Measurements from ENCODE around the gene DDC.

Gene DDC

GRCh38 chr7:50472427-50472826 is 92.8 kb downstream of the DDC start:
- Histone ChIP-seq H3K4me2 (ENCODE audit: low read length) (no peak overlapping the region), H3K4me3 (ENCODE audit: low read depth, low read length) (no peak overlapping the region), H3K9ac (no peak overlapping the region), H3K9me3 (ENCODE audit: control insufficient read depth, low read length) (no peaks in the 10 kb centered on the region), H3K36me3 (ENCODE audit: control insufficient read depth, insufficient read depth, low read length) (no peaks in the 10 kb centered on the region), H3K27me3 (ENCODE audit: control insufficient read depth, insufficient read depth, low read length) (no peaks in the 10 kb centered on the region), H3K4me1 (peaks cover 33% of the 10 kb centered on the region), H3K27ac (no peak overlapping the region), H3K79me2 (no peaks in the 10 kb centered on the region), H2AFZ (no peak overlapping the region)
- no peak for TF ChIP-seq CTCF (IDR thresholded peaks at IDR 0.05)

GRCh38 chr7:50471970-50472369 is 93.2 kb downstream of the DDC start:
- H3K9ac ChIP-seq = no peak overlapping the region
- no peak overlapping the region for H3K27ac ChIP-seq
- H3K27me3 ChIP-seq (ENCODE audit: control insufficient read depth, insufficient read depth, low read length) = no peaks in the 10 kb centered on the region
- H2AFZ ChIP-seq = no peak overlapping the region
- H3K4me1 ChIP-seq = peaks cover 33% of the 10 kb centered on the region
- H3K36me3 ChIP-seq (ENCODE audit: control insufficient read depth, insufficient read depth, low read length) = no peaks in the 10 kb centered on the region
- H3K9me3 ChIP-seq (ENCODE audit: control insufficient read depth, low read length) = no peaks in the 10 kb centered on the region
- no peaks in the 10 kb centered on the region for H3K79me2 ChIP-seq
- no peak for TF ChIP-seq CTCF (IDR thresholded peaks at IDR 0.05)
- H3K4me2 ChIP-seq (ENCODE audit: low read length) = no peak overlapping the region
- no peak overlapping the region for H3K4me3 ChIP-seq (ENCODE audit: low read depth, low read length)

GRCh38 chr7:50470250-50471163 is 94.7 kb downstream of the DDC start:
- Histone ChIP-seq H2AFZ (no peak overlapping the region), H3K36me3 (ENCODE audit: control insufficient read depth, insufficient read depth, low read length) (no peaks in the 10 kb centered on the region), H3K9ac (no peak overlapping the region), H3K9me3 (ENCODE audit: control insufficient read depth, low read length) (no peaks in the 10 kb centered on the region), H3K79me2 (no peaks in the 10 kb centered on the region), H3K4me2 (ENCODE audit: low read length) (no peak overlapping the region), H3K27me3 (ENCODE audit: control insufficient read depth, insufficient read depth, low read length) (no peaks in the 10 kb centered on the region), H3K4me3 (ENCODE audit: low read depth, low read length) (no peak overlapping the region), H3K27ac (no peak overlapping the region), H3K4me1 (peaks cover 24% of the 10 kb centered on the region)
- TF ChIP-seq CTCF (IDR thresholded peaks at IDR 0.05) = no peak

- Histone ChIP-seq H3K9ac (no peak overlapping the region), H2AFZ (no peak overlapping the region), H3K4me2 (ENCODE audit: low read length) (no peak overlapping the region), H3K4me3 (ENCODE audit: low read depth, low read length) (no peak overlapping the region), H3K27me3 (ENCODE audit: control insufficient read depth, insufficient read depth, low read length) (no peaks in the 10 kb centered on the region), H3K79me2 (no peaks in the 10 kb centered on the region), H3K9me3 (ENCODE audit: control insufficient read depth, low read length) (no peaks in the 10 kb centered on the region), H3K4me1 (peaks cover 17% of the 10 kb centered on the region), H3K27ac (no peak overlapping the region), H3K36me3 (ENCODE audit: control insufficient read depth, insufficient read depth, low read length) (no peaks in the 10 kb centered on the region)
- TF ChIP-seq CTCF (IDR thresholded peaks at IDR 0.05) = no peak
Observed at GRCh38 chr7:50469181-50469580, 96.0 kb downstream of the DDC start.
